Measurements from ENCODE around the gene NKAIN1. TPM values are rescaled to one million over a fixed set of nuclear protein-coding genes. Genes with fewer than 3 reads are reported as not detected.
"Not testable (repeated sequence)": the region's sequence is repeated elsewhere in the genome, so short reads cannot be mapped to it uniquely, and the experiment has no call there.

NKAIN1 gene
- total RNA-seq, 2 experiments from 2014 or later = not detected

DNA sequence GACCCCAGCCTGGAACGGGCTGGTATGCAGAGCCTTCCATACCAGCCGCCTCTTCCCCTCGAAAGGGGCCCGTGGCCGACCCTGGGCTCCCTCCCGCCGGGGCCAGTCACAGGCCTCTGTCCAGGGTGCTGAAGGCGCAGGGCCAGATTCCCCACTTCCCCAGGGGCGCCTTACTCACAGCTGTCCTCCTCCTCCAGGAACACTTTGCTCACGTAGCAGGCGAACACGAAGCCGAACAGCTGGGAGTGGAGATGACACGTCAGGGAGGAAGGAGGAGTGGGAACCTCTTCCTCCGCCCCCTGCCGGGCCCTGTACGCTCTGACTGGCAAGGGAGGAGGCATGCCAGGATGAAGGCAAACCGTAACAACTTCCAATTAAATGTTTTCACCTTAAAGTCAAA, 57.3 kb downstream of the NKAIN1 start:
- no peak overlapping the region for H3K4me3 Mint-ChIP-seq

GRCh38 chr1:31181515-31182343, 58.0 kb downstream of the NKAIN1 start:
- ChIA-PET POLR2A (interaction anchor here (0.8 kb wide), 1 partner anchor 11 kb away, joined by 3 read pairs; no protein-coding TSS in a partner anchor), CTCF (interaction anchor here (0.6 to 2.9 kb wide), 22 partner anchors 8 to 368 kb away, joined by 3 to 19 read pairs (median 4); no protein-coding TSS in a partner anchor)
- Mint-ChIP-seq H3K4me1 (peaks cover 12% of the 10 kb centered on the region), H3K27me3 (peaks cover 35% of the 10 kb centered on the region), H3K9me3 (peaks cover 3% of the 10 kb centered on the region), H3K36me3 (ENCODE audit: low read depth) (no peaks in the 10 kb centered on the region), H3K4me3 (no peak overlapping the region), H3K27ac (no peak overlapping the region)
- peak; percentile 60 for DNase-seq

More for the DNA sequence above, 57.3 kb downstream of the NKAIN1 start:
- Mint-ChIP-seq H3K9me3 (peaks cover 3% of the 10 kb centered on the region), H3K27me3 (peaks cover 39% of the 10 kb centered on the region), H3K27ac (no peak overlapping the region), H3K4me1 (peaks cover 12% of the 10 kb centered on the region), H3K36me3 (ENCODE audit: low read depth) (no peaks in the 10 kb centered on the region)
- ChIA-PET POLR2A (interaction anchor here (0.8 to 1.5 kb wide), 2 partner anchors 11 to 12 kb away, joined by 3 read pairs; no protein-coding TSS in a partner anchor), CTCF (interaction anchor here (0.6 to 2.9 kb wide), 7 partner anchors 12 to 240 kb away, joined by 3 to 19 read pairs (median 8); no protein-coding TSS in a partner anchor)
- DNase-seq = peak; percentile 58

DNA sequence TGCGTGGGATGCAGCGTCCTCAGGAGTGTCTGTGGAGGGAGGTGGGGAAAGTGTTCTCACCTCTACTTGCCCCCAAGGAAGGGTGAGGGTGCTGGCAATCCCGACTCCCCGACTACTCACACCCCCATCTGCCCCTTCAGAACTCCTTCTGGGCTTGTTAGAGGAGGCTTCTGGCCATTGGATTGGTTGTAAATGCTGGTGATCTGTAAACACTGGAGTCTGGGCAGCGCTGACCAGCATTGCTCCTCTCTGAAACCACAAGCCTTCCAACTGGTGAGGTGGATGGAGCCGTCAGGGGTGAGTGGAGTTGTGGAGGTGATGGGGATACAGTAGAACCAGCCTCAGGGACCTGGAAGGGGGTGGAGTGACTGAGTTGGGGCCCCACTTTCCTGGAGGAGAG, 59.3 kb downstream of the NKAIN1 start:
- Mint-ChIP-seq H3K4me1 (peaks cover 12% of the 10 kb centered on the region), H3K4me3 (no peak overlapping the region), H3K9me3 (peaks cover 3% of the 10 kb centered on the region)

GRCh38 chr1:31176291-31176690, 63.4 kb downstream of the NKAIN1 start:
- H3K27me3 Mint-ChIP-seq = peaks cover 21% of the 10 kb centered on the region
- H3K4me1 Mint-ChIP-seq; POLR2A ChIA-PET; CTCF ChIA-PET; DNase-seq; H3K27ac Mint-ChIP-seq; H3K9me3 Mint-ChIP-seq; H3K36me3 Mint-ChIP-seq (ENCODE audit: low read depth); H3K4me3 Mint-ChIP-seq: not testable (repeated sequence)

More for the DNA sequence above, 59.3 kb downstream of the NKAIN1 start:
- no peaks in the 10 kb centered on the region for H3K36me3 Mint-ChIP-seq (ENCODE audit: low read depth)
- peaks cover 34% of the 10 kb centered on the region for H3K27me3 Mint-ChIP-seq
- ChIA-PET CTCF (interaction anchor here (1.1 to 2.9 kb wide), 6 partner anchors 10 to 242 kb away, joined by 3 to 19 read pairs (median 8); no protein-coding TSS in a partner anchor), POLR2A (no interaction called here)
- DNase-seq = no peak
- no peak overlapping the region for H3K27ac Mint-ChIP-seq

- ChIA-PET POLR2A (interaction anchor here (0.9 to 1.2 kb wide), 2 partner anchors 12 to 127 kb away, joined by 3 read pairs; partner anchors contain the start of genes SNRNP40 and ZCCHC17), CTCF (interaction anchor here (2.3 to 3.4 kb wide), 3 partner anchors 9 to 14 kb away, joined by 15 to 19 read pairs (median 19); no protein-coding TSS in a partner anchor)
- H3K4me3 Mint-ChIP-seq = no peak overlapping the region
- peak overlapping the region; percentile 55 for H3K27ac Mint-ChIP-seq
- peaks cover 8% of the 10 kb centered on the region for H3K27me3 Mint-ChIP-seq
- H3K36me3 Mint-ChIP-seq (ENCODE audit: low read depth) = no peaks in the 10 kb centered on the region
- H3K9me3 Mint-ChIP-seq = no peaks in the 10 kb centered on the region
- peaks cover 13% of the 10 kb centered on the region for H3K4me1 Mint-ChIP-seq
- no peak for DNase-seq
These were observed 69.3 kb downstream of the NKAIN1 start for GRCh38 chr1:31170486-31170735.

- Mint-ChIP-seq H3K4me1 (peaks cover 20% of the 10 kb centered on the region), H3K27ac (no peak overlapping the region), H3K27me3 (peaks cover 10% of the 10 kb centered on the region), H3K36me3 (ENCODE audit: low read depth) (no peaks in the 10 kb centered on the region), H3K9me3 (no peaks in the 10 kb centered on the region), H3K4me3 (no peak overlapping the region)
- ChIA-PET CTCF (interaction anchor here (0.8 to 1.3 kb wide), 3 partner anchors 13 to 130 kb away, joined by 3 to 6 read pairs (median 3); partner anchors contain the start of genes SNRNP40 and ZCCHC17), POLR2A (no interaction called here)
- DNase-seq = no peak
These were observed 73.2 kb downstream of the NKAIN1 start for GRCh38 chr1:31166462-31166861.

DNA sequence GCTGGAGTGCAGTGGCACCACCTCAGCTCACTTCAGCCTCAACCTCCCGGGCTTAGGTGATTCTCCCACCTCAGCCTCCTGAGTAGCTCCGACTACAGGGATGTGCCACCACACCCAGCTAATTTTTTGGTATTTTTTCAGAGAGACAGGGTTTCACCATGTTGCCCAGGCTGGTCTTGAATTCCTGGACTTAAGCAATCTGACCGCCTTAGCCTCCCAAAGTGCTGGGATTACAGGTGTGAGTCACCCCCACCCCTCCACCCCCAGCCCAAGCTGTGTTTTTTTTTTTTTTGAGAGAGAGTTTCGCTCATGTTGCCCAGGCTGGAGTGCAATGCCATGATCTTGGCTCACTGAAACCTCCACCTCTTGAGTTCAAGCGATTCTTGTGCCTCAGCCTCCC, 75.4 kb downstream of the NKAIN1 start:
- CTCF ChIA-PET = interaction anchor here (0.7 to 2.3 kb wide), 8 partner anchors 11 to 1259 kb away, joined by 3 to 9 read pairs (median 3); partner anchors contain the start of gene ZCCHC17
- H3K4me3 Mint-ChIP-seq = no peak overlapping the region
- H3K36me3 Mint-ChIP-seq (ENCODE audit: low read depth) = no peaks in the 10 kb centered on the region
- no peak for DNase-seq
- H3K4me1 Mint-ChIP-seq = peaks cover 12% of the 10 kb centered on the region
- H3K9me3 Mint-ChIP-seq = no peaks in the 10 kb centered on the region
- POLR2A ChIA-PET = interaction anchor here (0.9 kb wide), 1 partner anchor 99 kb away, joined by 3 read pairs; no protein-coding TSS in a partner anchor
- no peak overlapping the region for H3K27ac Mint-ChIP-seq
- peaks cover 10% of the 10 kb centered on the region for H3K27me3 Mint-ChIP-seq

DNA sequence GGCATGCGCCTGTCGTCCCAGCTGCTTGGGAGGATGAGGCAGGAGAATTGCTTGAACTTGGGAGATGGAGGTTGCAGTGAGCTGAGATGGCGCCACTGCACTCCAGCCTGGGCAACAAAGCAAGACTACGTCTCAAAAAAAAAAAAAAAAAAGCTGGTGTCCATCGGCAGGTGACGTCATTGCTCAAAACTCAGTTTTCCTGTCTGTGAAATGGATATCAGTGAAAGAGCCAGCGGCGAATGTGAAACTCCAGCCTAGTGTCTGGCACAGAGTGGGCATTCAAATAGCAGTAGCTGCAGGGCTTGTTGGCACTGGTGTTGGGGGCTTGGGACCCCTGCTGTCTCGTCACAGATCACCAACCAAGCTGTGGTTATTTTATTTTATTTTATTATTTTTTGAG, 75.8 kb downstream of the NKAIN1 start:
- Mint-ChIP-seq H3K36me3 (ENCODE audit: low read depth) (no peaks in the 10 kb centered on the region), H3K9me3 (no peaks in the 10 kb centered on the region), H3K4me3 (no peak overlapping the region), H3K27me3 (peaks cover 10% of the 10 kb centered on the region), H3K27ac (no peak overlapping the region), H3K4me1 (peaks cover 12% of the 10 kb centered on the region)
- ChIA-PET CTCF (interaction anchor here (0.6 to 2.3 kb wide), 8 partner anchors 11 to 1260 kb away, joined by 3 to 9 read pairs (median 3); partner anchors contain the start of gene ZCCHC17), POLR2A (interaction anchor here (0.9 kb wide), 1 partner anchor 99 kb away, joined by 3 read pairs; no protein-coding TSS in a partner anchor)
- DNase-seq = no peak

- H3K36me3 Mint-ChIP-seq (ENCODE audit: low read depth) = no peaks in the 10 kb centered on the region
- H3K4me1 Mint-ChIP-seq = peaks cover 12% of the 10 kb centered on the region
- H3K27ac Mint-ChIP-seq = no peak overlapping the region
- CTCF ChIA-PET = interaction anchor here (0.7 to 2.0 kb wide), 10 partner anchors 8 to 135 kb away, joined by 3 to 15 read pairs (median 6); partner anchors contain the start of genes SNRNP40 and ZCCHC17
- H3K9me3 Mint-ChIP-seq = no peaks in the 10 kb centered on the region
- no peak overlapping the region for H3K4me3 Mint-ChIP-seq
- peaks cover 5% of the 10 kb centered on the region for H3K27me3 Mint-ChIP-seq
- POLR2A ChIA-PET = interaction anchor here (0.6 kb wide), 1 partner anchor 136 kb away, joined by 3 read pairs; no protein-coding TSS in a partner anchor
- DNase-seq = no peak
These were observed 78.1 kb downstream of the NKAIN1 start for GRCh38 chr1:31161571-31161970.

- Mint-ChIP-seq H3K27ac (no peak overlapping the region), H3K9me3 (no peaks in the 10 kb centered on the region), H3K4me3 (no peak overlapping the region), H3K4me1 (peaks cover 18% of the 10 kb centered on the region), H3K27me3 (peaks cover 2% of the 10 kb centered on the region), H3K36me3 (ENCODE audit: low read depth) (no peaks in the 10 kb centered on the region)
- CTCF ChIA-PET = interaction anchor here (0.6 to 0.7 kb wide), 2 partner anchors 135 to 1967 kb away, joined by 3 read pairs; no protein-coding TSS in a partner anchor
- no peak for DNase-seq
- POLR2A ChIA-PET = no interaction called here
These were observed 79.6 kb downstream of the NKAIN1 start for GRCh38 chr1:31159869-31160611.

DNA sequence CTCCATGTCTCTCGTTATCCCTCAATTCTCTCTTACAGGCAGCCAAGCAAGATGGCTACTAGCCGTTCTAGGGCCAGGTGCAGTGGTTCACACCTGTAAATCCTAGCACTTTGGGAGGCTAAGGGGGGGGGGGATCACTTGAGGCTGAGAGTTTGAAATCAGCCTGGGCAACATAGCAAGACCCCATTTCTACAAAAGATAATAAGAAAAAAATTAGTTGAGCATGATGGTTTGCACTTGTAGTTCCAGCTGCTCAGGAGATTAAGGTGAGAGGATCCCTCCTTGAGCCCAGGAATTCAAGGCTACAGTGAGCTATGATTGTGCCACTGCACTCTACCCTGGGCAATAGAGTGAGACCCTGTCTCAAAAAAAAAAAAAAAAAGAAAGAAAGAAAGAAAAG, 80.4 kb downstream of the NKAIN1 start:
- Mint-ChIP-seq H3K4me1 (peaks cover 20% of the 10 kb centered on the region), H3K27me3 (peaks cover 2% of the 10 kb centered on the region), H3K36me3 (ENCODE audit: low read depth) (no peaks in the 10 kb centered on the region), H3K27ac (no peak overlapping the region), H3K9me3 (no peaks in the 10 kb centered on the region), H3K4me3 (no peak overlapping the region)
- no peak for DNase-seq
- POLR2A ChIA-PET = no interaction called here
- CTCF ChIA-PET = interaction anchor here (0.6 to 1.1 kb wide), 3 partner anchors 12 to 1968 kb away, joined by 3 read pairs; no protein-coding TSS in a partner anchor

DNA sequence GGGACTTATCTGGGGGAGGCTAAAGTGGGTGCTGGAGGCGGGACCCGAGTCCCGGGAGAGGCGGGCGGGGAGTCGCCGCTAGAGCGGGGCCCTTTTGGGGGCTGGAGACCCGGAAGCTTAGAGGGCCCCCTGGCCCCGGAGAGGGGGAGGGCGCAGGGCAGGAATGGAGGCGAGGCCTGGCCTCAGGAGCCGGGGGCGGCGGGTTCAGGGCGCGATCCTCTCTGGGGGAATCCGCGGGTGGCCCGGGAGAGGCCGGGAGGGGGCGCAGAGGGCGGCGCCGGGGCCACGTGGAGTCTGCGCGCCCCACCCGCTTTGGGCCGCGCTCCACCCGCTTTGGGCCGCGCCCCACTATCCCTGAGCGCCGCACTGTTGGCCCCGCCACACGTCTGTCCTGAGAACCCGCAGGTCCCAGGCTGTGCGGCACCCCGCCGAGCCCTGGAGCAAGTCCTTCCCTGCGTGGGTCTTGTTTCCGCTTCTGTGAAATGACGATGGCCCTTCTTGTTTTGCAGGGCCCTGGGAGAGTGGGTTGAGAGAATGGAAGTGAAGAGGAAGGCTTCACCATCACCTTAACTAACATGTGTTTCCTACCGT, 84.4 kb downstream of the NKAIN1 start:
- peak; percentile 69 for DNase-seq
- POLR2A ChIA-PET = interaction anchor here (1.0 kb wide), 1 partner anchor 141 kb away, joined by 5 read pairs; the partner anchor contains the start of genes SNRNP40 and ZCCHC17
- H3K27me3 Mint-ChIP-seq = no peaks in the 10 kb centered on the region
- CTCF ChIA-PET = interaction anchor here (0.9 kb wide), 1 partner anchor 437 kb away, joined by 3 read pairs; no protein-coding TSS in a partner anchor
- no peaks in the 10 kb centered on the region for H3K36me3 Mint-ChIP-seq (ENCODE audit: low read depth)
- H3K27ac Mint-ChIP-seq = peak overlapping the region; percentile 11
- peak overlapping the region; percentile 78 for H3K4me3 Mint-ChIP-seq
- H3K4me1 Mint-ChIP-seq = peaks cover 9% of the 10 kb centered on the region
- H3K9me3 Mint-ChIP-seq = no peaks in the 10 kb centered on the region

All from activated CD4-positive, alpha-beta memory T cell treated with anti-CD3 and anti-CD28 coated beads, Interleukin-2, amount 10 ng/mL, durations not matched to agents 7 days and 5 days (primary cell).